ENCODE data around the gene SPTBN2.

SPTBN2 gene

DNA sequence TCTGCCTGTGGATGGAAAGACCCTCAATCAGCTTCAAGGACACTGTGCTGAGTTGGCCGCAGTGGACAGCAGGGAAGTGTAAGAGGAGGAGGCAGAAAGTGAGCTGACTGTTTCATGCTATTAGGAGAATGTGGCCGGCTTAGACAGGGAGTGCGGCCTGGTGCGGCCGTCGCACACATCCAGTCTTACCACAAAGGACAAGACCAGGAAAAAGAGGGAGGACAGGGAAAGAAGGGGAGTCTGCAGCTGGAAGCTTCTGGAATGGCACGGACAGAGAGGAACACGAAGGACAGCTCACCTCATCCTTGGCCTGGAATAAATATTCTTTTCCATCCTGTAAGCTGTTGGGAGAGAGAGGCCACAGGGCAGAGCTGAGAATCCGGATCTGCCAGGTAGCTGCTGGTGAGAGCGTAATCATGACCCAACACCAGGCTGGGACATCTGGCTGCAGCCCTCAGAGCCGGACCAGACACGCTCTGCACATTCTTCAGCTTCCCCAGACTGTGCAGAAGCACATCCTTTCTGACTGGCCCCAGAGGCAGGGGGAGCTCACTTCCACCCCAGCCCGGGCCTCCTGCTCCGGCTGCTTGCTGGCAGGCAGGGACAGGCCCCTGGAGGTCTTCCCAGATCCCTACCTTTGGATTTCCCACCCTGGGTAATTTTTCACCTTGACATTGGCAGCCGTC, 42.8 kb downstream of the SPTBN2 start:
- Mint-ChIP-seq H3K9me3 (no peaks in the 10 kb centered on the region), H3K4me1 (no peaks in the 10 kb centered on the region), H3K27ac (no peak overlapping the region), H3K36me3 (no peaks in the 10 kb centered on the region), H3K4me3 (no peak overlapping the region), H3K27me3 (no peaks in the 10 kb centered on the region)
- ATAC-seq, result no peak

DNA sequence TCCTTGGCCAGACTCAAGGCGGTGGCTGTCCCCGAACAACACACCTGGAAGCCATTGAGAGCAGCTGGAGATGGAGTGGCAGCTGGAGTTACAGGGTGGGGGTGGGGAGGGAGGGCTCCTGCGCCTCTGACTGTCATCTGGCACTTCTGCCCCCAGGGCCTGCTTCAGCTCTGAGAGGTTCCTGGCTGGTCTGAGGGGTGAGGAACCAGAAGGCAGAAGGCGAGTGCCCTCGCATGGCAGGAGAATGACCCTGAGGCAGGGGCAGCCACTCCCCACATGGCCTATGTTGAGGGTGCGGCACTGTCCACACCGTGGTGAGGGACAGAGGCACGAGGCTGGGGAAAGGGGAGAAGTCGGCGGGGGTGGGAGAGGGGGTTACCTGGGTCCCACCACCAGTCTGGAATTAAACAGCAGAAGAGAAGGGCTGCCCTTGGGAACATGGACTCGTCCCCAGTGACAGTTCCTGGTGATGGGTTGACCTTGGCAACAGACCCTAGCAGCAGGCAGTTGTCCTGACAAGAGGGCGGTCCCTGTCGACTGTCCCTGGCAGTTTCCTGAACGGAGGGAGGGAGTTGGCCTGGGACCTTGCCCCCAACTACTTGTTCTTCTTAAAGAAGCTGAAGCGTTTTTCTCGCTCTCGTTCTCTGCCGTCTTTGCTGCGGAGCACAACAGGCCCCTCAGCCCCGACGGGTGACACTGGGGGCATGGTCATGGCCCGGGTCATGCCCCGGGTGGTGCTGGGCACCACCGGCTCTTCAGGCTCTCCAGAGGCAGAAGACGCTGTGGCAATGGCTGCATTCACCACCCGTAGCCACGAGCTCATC, 43.5 kb downstream of the SPTBN2 start:
- no peak for ATAC-seq
- no peaks in the 10 kb centered on the region for H3K9me3 Mint-ChIP-seq
- no peaks in the 10 kb centered on the region for H3K4me1 Mint-ChIP-seq
- no peak overlapping the region for H3K27ac Mint-ChIP-seq
- H3K4me3 Mint-ChIP-seq, result no peak overlapping the region
- H3K27me3 Mint-ChIP-seq, result no peaks in the 10 kb centered on the region
- H3K36me3 Mint-ChIP-seq, result no peaks in the 10 kb centered on the region

DNA sequence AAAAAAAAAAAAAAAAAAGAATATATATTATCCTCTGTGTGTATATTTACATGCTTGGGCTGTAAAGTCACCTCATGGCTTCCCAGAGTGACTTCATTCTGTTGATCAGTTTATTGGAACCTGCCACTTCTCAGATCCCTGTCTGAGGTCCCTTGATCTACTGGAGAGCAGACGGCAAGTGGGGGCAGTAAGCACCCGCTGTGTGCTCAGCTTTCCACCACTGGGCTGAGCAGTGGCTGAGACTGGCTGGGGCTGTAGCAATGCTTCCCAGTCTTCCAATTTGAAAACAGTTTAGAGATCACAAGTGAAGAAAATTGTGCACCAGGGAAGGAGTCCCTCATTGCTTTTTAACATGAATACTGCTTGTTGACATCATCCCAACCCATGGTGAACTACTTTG, 44.4 kb downstream of the SPTBN2 start:
- H3K36me3 Mint-ChIP-seq, result no peaks in the 10 kb centered on the region
- no peaks in the 10 kb centered on the region for H3K9me3 Mint-ChIP-seq
- no peak overlapping the region for H3K27ac Mint-ChIP-seq
- ATAC-seq, result no peak
- H3K27me3 Mint-ChIP-seq, result no peaks in the 10 kb centered on the region
- no peak overlapping the region for H3K4me3 Mint-ChIP-seq
- no peaks in the 10 kb centered on the region for H3K4me1 Mint-ChIP-seq

DNA sequence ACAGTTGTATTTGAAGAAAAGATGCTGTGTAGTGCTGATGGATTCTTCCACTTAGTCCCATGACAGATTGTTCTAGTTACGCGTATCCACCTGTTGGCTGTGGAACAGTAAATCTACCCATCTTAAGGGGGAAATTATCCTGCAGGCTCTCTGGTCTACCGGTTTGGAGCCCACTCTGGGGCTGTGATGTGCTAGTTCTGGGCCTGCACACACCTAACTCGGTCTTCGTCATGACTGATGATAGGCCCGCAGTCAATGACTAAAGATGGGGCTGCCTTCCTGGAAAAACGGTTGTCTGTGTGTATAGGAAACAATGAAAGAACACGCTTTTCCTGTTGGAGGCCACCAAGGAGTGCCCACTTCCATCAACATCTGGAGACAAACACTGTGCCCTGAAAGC, 45.1 kb downstream of the SPTBN2 start:
- H3K9me3 Mint-ChIP-seq, result no peaks in the 10 kb centered on the region

DNA sequence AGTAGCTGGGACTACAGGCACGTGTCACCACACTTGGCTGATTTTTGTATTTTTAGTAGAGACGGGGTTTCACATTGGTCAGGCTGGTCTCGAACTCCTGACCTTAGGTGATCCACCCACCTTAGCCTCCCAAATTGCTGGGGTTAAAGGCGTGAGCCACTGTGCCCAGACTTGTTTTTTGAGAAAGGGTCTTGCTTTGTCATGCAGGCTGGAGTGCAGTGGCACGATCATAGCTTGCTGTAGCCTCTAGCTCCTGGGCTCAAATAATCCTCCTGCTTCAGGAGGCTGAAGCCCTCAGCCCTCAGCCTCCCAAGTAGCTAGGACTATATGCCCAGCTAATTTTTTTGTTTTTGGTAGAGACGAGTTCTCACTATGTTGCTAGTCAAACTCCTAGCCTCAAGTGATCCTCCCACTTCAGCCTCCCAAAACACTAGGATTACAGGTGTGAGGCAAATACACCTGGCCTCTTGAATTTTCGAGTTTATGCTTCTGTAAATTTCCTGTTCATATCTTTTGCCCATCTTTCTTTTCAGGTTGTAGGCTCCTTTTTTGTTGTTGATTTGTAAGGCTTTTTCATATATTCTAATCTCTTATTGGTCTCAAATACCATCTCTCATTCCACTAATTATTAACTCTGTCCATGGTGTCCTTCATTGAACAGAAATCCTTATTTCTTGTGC, 47.9 kb downstream of the SPTBN2 start:
- H3K9me3 Mint-ChIP-seq, result no peaks in the 10 kb centered on the region
- H3K27me3 Mint-ChIP-seq, result no peaks in the 10 kb centered on the region
- no peak overlapping the region for H3K27ac Mint-ChIP-seq
- ATAC-seq, result no peak
- peaks cover 4% of the 10 kb centered on the region for H3K36me3 Mint-ChIP-seq
- H3K4me1 Mint-ChIP-seq, result peaks cover 18% of the 10 kb centered on the region
- no peak overlapping the region for H3K4me3 Mint-ChIP-seq

More for the DNA sequence above, 45.1 kb downstream of the SPTBN2 start:
- Mint-ChIP-seq H3K27me3 (no peaks in the 10 kb centered on the region), H3K4me1 (no peaks in the 10 kb centered on the region), H3K36me3 (no peaks in the 10 kb centered on the region), H3K4me3 (no peak overlapping the region), H3K27ac (no peak overlapping the region)
- ATAC-seq, result no peak

DNA sequence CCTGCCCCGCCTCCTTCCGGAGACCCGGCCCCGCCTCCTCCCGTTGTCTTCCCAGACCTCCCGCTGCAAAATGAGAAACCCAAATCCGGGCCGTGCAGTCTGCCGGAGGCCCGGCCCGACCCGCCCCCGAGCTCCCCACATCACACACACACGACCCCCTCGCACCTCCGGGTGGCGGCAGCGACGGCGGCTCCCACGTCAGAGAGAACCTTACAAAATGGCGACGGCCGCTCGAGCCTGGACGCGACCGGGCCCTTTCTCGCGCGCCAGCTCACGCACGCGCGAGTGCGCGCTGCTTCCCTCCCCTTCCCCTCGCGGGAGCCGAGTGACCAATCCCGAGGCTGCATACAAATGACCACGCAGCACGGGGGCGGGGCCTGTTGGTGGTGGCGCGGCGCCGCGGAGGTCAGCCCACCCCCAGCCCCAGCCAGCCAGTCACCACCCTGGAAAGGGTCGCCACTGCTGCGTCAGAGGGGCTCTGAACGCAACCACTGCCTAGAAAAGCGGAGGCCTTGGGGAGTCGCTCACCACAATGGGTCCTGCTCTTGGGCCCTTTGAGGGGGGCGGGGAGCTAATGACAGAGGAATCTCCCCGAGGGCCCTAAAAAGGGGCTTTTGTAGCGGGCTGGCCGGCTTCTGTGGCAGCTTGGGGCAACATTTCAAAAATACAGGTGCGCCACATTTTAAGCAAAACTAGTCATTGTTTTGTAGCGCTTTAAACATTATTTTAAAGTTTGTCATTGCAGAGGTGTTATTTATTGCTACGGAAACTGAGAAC, 51.2 kb downstream of the SPTBN2 start, which contains the start of gene RBM4B:
TSS of gene RBM4B (minus strand) at position 289 of the 777 bp plus-strand sequence. CDS start 808 bp downstream, outside the sequence.
- peak; percentile 98 for ATAC-seq
- Mint-ChIP-seq H3K27me3 (no peaks in the 10 kb centered on the region), H3K27ac (peak within 1 kb of the TSS; percentile 96), H3K4me3 (peak within 1 kb of the TSS; percentile 98), H3K4me1 (peaks cover 41% of the 10 kb centered on the region), H3K9me3 (no peaks in the 10 kb centered on the region), H3K36me3 (peaks cover 12% of the 10 kb centered on the region)

DNA sequence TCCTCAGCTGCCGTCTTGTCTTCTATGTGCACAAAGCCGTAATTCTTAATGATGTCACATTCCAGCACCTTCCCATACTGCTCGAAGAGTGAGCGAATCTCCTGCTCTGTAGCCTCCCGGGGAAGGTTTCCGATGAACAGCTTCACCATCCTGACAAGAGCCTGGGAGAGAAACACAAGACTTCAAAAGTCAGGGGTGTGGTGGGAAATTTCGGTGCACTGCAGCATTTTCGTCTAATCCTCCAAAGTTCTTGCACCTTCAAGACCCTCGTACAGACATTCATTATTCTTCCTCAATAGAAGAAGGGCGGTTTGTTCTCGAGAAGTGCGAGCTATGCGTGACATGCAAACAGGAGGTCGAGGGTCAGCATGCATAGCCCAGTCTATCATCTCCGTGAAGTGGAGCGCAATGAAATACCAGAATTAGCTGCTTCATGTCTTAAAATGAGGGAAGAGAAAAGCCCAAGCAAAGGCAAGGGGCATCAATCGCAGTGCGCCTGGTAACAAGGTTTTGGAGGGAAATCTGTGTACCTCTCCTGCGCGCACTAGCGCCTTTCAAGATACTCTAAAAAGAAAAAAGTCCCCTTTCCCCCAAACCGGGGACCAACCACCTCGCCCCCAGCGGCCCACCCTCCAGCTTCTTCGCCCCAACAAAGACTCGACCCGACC, 52.0 kb downstream of the SPTBN2 start:
- Mint-ChIP-seq H3K27ac (peak overlapping the region; percentile 96), H3K4me1 (peaks cover 44% of the 10 kb centered on the region)
- ATAC-seq, result no peak

DNA sequence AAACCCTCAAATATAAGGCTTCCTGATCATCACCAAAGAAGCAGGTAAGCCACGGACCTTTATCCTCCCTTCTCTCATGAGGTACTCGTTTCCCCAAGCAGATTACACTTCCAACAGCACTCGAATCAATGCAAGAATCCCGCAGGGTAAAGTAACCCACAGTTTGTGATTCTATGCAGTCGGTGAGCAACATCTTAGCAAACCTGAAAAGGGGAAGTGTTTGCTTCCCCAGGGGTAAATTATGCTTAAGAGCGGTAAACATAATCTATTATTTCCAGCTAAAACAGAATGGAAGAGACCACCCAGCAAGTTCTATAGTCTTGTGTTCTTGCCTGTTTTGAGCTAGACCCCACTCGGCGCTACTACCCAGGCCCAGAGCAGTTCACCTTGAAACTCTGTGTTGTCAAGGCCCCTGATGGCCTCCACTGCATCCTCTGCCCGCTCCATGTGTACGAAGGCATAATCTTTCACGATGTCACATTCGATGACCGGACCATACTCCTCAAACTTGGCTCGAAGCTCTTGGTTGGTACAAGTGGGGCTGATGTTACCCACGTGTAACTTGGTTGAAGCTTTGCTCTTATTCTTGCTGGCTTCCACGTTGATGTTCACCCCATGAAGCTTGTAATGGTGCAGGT, 52.6 kb downstream of the SPTBN2 start:
- H3K4me3 Mint-ChIP-seq, result peak overlapping the region; percentile 98
- no peaks in the 10 kb centered on the region for H3K9me3 Mint-ChIP-seq
- H3K27me3 Mint-ChIP-seq, result no peaks in the 10 kb centered on the region
- no peak for ATAC-seq
- H3K27ac Mint-ChIP-seq, result peak overlapping the region; percentile 96
- H3K4me1 Mint-ChIP-seq, result peaks cover 44% of the 10 kb centered on the region
- peaks cover 12% of the 10 kb centered on the region for H3K36me3 Mint-ChIP-seq

More for the DNA sequence above, 52.0 kb downstream of the SPTBN2 start:
- Mint-ChIP-seq H3K9me3 (no peaks in the 10 kb centered on the region), H3K27me3 (no peaks in the 10 kb centered on the region), H3K36me3 (peaks cover 12% of the 10 kb centered on the region), H3K4me3 (peak overlapping the region; percentile 98)

DNA sequence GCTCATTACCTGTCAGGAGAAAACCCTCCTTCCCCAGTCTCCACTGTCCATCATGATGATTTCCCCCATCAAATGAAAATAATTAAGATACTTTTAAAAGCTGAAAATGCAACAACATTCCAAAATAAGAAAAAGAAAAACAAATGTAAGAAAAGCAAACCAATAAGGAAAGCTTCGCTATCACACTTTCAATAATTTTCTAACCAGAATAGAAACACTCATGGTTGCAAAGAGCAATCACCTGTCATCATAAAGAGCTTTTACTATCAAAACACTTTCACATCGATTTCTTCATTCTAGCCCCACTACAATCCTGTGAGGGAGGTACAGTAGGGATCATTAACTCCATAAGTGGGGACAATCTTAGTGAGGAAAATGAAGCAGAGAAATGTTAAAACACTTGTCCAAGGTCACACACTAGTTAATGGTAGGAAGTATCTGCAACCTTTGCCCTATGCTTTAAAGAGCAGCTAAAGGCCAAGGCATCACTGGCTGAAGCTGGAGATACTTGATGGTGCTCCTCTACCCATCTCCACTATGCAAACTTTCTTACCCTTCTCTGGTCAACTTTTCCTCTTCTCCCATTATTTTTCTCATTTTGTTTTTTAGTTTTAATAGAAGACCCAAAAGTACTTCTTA, 53.9 kb downstream of the SPTBN2 start:
- Mint-ChIP-seq H3K4me3 (peak overlapping the region; percentile 52), H3K4me1 (peaks cover 56% of the 10 kb centered on the region), H3K9me3 (no peaks in the 10 kb centered on the region), H3K27me3 (no peaks in the 10 kb centered on the region), H3K27ac (peak overlapping the region; percentile 96), H3K36me3 (peaks cover 12% of the 10 kb centered on the region)
- ATAC-seq, result no peak

DNA sequence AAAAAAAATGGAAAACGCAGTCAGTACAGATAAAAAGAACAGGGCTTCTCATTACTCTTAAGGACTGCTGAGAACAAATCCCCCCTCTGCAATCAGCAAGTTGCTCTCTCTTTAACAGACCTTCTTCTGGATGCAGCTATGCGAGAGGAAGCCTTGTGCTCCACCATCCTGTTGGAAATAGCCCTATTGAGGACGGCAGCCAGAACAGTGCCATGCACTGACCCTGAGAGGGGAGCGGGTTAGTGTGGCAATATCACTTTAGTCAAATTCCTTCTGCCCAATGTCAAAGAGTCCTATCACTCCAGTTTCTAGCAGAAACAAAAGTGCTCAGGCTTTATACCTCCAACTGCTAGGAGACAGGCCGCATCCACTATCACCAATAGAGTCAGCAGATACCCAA, 58.2 kb downstream of the SPTBN2 start:
- Mint-ChIP-seq H3K4me3 (no peak overlapping the region), H3K9me3 (no peaks in the 10 kb centered on the region), H3K27me3 (no peaks in the 10 kb centered on the region), H3K36me3 (peaks cover 36% of the 10 kb centered on the region), H3K27ac (no peak overlapping the region), H3K4me1 (peaks cover 62% of the 10 kb centered on the region)
- no peak for ATAC-seq

DNA sequence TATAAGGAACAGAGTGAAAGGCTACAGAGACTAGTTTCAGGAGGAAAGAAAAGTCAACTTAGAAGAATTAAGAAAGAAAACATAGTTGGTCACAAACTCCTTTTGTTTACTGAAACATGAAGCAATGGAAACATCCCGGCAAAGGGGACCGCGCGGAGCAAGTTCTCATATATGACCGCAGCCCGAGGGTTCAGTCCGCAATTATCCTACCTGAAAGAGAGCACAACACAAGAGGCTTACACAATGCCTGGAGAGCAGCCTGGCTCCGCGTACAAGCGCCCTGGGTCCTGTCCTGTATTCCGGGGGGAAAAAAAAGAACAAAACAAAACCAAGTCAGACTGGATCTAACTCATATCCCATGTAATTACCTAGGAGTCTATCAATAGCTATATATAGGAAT, 63.6 kb downstream of the SPTBN2 start:
- Mint-ChIP-seq H3K4me3 (no peak overlapping the region), H3K27ac (peak overlapping the region; percentile 35), H3K9me3 (no peaks in the 10 kb centered on the region), H3K36me3 (peaks cover 51% of the 10 kb centered on the region), H3K27me3 (no peaks in the 10 kb centered on the region), H3K4me1 (peaks cover 47% of the 10 kb centered on the region)
- no peak for ATAC-seq

DNA sequence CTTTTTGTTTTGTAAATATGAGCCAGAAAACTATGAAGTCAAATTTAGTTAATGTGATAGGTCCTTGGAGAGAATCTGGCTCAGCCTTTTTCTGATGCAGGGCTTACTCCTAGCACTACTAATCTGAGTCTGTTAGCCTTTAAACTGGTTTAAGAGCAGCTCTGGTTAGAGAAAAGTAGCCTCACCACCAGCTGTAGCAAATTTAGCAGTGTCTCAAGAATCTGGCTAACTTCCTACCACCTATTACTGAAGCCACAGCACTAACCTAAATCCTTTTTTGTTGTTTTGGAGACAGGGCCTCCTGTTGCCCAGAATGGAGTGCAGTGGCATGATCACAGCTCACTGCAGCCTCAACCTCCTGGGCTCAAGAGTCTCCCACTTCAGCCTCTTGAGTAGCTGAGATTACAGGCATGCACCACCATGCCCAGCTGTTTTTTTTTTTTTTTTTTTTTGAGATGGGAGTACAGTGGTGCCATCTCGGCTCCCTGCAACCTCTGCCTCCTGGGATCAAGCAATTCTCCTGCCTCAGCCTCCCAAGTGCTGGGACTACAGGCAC, 65.2 kb downstream of the SPTBN2 start:
- Mint-ChIP-seq H3K36me3 (peaks cover 45% of the 10 kb centered on the region), H3K9me3 (no peaks in the 10 kb centered on the region), H3K4me1 (peaks cover 42% of the 10 kb centered on the region), H3K27me3 (no peaks in the 10 kb centered on the region), H3K4me3 (no peak overlapping the region), H3K27ac (no peak overlapping the region)
- no peak for ATAC-seq

DNA sequence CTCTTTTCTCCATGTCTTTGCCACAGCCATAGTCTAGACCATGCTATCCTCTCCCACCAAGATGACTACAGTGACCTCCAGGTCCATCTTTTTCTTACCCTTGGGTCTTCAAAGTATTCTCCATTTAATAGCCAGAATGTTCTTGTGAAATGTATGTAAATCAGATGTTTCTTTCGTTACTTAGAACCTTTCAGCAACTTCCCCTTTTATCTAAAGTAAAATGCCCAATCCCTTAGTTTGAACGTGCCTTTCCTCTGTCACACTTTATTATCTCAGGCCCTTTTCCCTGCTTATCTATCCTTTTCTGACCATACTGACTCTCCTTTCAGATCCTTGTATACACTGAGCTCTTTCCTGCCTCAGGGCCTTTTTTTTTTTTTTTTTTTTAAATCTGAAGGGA, 69.3 kb downstream of the SPTBN2 start:
- no peaks in the 10 kb centered on the region for H3K27me3 Mint-ChIP-seq
- peak; percentile 53 for ATAC-seq
- peak overlapping the region; percentile 54 for H3K27ac Mint-ChIP-seq
- H3K9me3 Mint-ChIP-seq, result no peaks in the 10 kb centered on the region
- H3K4me1 Mint-ChIP-seq, result peaks cover 32% of the 10 kb centered on the region
- H3K4me3 Mint-ChIP-seq, result peak overlapping the region; percentile 4
- H3K36me3 Mint-ChIP-seq, result peaks cover 32% of the 10 kb centered on the region
